ENCODE measurements around the gene PPP2R5C. TPM values are rescaled to one million over a fixed set of nuclear protein-coding genes. Genes with fewer than 3 reads are reported as not detected.

Gene PPP2R5C
- total RNA-seq, 1 donor from 2014 or later = 134 TPM

GRCh38 chr14:101929096-101929495 is 167.6 kb downstream of the PPP2R5C start:
- DNase-seq (ENCODE audit: low read depth, low spot score) = no peak
- H3K27ac Mint-ChIP-seq (ENCODE audit: unreplicated experiment) = no peak overlapping the region
- no peaks in the 10 kb centered on the region for H3K36me3 Mint-ChIP-seq (ENCODE audit: low read depth)
- no peak overlapping the region for H3K4me3 Mint-ChIP-seq
- peaks cover 4% of the 10 kb centered on the region for H3K4me1 Mint-ChIP-seq
- TF ChIP-seq, protein P1, sequence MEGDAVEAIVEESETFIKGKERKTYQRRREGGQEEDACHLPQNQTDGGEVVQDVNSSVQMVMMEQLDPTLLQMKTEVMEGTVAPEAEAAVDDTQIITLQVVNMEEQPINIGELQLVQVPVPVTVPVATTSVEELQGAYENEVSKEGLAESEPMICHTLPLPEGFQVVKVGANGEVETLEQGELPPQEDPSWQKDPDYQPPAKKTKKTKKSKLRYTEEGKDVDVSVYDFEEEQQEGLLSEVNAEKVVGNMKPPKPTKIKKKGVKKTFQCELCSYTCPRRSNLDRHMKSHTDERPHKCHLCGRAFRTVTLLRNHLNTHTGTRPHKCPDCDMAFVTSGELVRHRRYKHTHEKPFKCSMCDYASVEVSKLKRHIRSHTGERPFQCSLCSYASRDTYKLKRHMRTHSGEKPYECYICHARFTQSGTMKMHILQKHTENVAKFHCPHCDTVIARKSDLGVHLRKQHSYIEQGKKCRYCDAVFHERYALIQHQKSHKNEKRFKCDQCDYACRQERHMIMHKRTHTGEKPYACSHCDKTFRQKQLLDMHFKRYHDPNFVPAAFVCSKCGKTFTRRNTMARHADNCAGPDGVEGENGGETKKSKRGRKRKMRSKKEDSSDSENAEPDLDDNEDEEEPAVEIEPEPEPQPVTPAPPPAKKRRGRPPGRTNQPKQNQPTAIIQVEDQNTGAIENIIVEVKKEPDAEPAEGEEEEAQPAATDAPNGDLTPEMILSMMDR (conservative IDR thresholded peaks at IDR 0.05) = no peak
- H3K27me3 Mint-ChIP-seq (ENCODE audit: low read depth) = peaks cover 2% of the 10 kb centered on the region
- no peaks in the 10 kb centered on the region for H3K9me3 Mint-ChIP-seq

- TF ChIP-seq, protein P1 (conservative IDR thresholded peaks at IDR 0.05) = no peak
- Mint-ChIP-seq H3K36me3 (ENCODE audit: low read depth) (no peaks in the 10 kb centered on the region), H3K9me3 (no peaks in the 10 kb centered on the region)
These were observed 168.4 kb downstream of the PPP2R5C start for GRCh38 chr14:101929946-101930345.

DNA sequence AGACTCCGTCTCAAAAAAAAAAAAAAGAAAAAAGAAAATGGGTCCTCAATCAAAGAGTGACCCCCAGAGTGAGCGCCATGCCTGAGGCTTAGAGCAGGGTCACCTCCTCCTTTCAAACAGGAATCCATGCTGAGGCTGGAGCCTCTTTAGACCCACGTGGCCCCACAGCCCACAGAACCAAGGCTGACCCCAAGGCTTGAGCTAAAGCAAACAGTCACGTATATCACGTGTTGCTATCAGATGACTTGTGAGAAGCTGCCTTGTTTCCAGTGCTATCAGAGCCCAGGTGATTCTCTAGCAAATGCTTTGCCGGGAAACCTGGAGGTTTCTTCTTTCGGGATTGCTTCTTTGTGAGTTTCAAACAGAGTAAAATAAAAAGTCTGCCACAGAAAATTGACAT is 171.2 kb downstream of the PPP2R5C start:
- H3K36me3 Mint-ChIP-seq (ENCODE audit: low read depth) = no peaks in the 10 kb centered on the region

More at GRCh38 chr14:101929946-101930345, 168.4 kb downstream of the PPP2R5C start:
- DNase-seq (ENCODE audit: low read depth, low spot score) = no peak
- no peak overlapping the region for H3K4me3 Mint-ChIP-seq
- peaks cover 4% of the 10 kb centered on the region for H3K4me1 Mint-ChIP-seq
- no peak overlapping the region for H3K27ac Mint-ChIP-seq (ENCODE audit: unreplicated experiment)
- peaks cover 5% of the 10 kb centered on the region for H3K27me3 Mint-ChIP-seq (ENCODE audit: low read depth)

DNA sequence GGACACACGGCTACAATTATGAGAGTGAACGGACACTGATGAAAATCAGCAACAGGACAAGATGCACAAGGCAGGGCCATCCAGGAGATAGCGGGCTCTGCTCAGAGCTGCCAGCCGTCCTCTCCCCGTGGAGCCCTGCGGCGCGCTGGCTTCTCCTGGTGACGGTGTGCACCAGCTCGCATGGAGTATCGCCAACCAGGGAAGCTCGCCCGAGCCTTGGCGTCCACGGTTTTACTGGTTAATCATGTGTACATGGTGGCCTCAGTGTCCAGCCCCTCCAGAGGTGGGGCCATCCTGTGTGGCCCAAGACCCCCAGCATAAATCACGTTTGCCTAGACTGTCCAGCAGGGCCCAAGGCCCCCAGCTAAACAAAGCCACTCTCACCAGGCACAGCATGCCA is 171.7 kb downstream of the PPP2R5C start:
- H3K27me3 Mint-ChIP-seq (ENCODE audit: low read depth) = peaks cover 7% of the 10 kb centered on the region
- no peaks in the 10 kb centered on the region for H3K9me3 Mint-ChIP-seq
- no peak overlapping the region for H3K4me3 Mint-ChIP-seq
- TF ChIP-seq, protein P1 (conservative IDR thresholded peaks at IDR 0.05) = no peak
- no peaks in the 10 kb centered on the region for H3K36me3 Mint-ChIP-seq (ENCODE audit: low read depth)
- H3K27ac Mint-ChIP-seq (ENCODE audit: unreplicated experiment) = no peak overlapping the region
- no peak for DNase-seq (ENCODE audit: low read depth, low spot score)
- H3K4me1 Mint-ChIP-seq = peaks cover 4% of the 10 kb centered on the region

More for the DNA sequence above, 171.2 kb downstream of the PPP2R5C start:
- peaks cover 6% of the 10 kb centered on the region for H3K27me3 Mint-ChIP-seq (ENCODE audit: low read depth)
- H3K4me3 Mint-ChIP-seq = no peak overlapping the region
- H3K27ac Mint-ChIP-seq (ENCODE audit: unreplicated experiment) = no peak overlapping the region
- no peak for DNase-seq (ENCODE audit: low read depth, low spot score)
- H3K4me1 Mint-ChIP-seq = peaks cover 4% of the 10 kb centered on the region
- TF ChIP-seq, protein P1 (conservative IDR thresholded peaks at IDR 0.05) = no peak
- H3K9me3 Mint-ChIP-seq = no peaks in the 10 kb centered on the region

DNA sequence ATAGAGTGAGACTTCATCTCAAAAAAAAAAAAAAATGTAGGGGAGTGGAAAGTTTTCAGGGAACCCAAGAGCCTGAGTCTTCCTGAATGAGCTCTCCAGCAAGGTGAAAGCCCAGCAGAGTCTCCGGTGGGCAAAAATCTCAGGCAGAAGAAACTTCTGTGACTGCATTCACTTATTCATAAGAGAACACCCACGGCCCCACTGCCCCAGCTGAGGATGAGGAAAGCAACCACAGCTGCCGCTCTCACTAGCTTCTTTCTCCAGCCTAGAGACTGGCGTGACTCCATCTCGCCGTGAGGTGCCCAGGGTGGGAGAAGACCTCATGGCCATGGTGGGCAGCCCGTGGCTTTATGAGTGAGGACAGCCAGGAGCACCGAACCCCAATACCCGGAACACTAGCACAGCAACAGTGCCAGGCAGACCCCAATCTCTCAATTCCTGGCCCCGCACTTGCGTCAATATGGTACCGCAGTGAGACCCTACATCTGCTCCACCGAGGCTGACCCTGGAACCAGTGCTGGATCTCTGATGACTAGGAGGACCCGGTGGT is 173.2 kb downstream of the PPP2R5C start:
- no peak overlapping the region for H3K27ac Mint-ChIP-seq (ENCODE audit: unreplicated experiment)
- TF ChIP-seq, protein P1 (conservative IDR thresholded peaks at IDR 0.05) = no peak
- H3K27me3 Mint-ChIP-seq (ENCODE audit: low read depth) = peaks cover 17% of the 10 kb centered on the region
- H3K9me3 Mint-ChIP-seq = no peaks in the 10 kb centered on the region
- DNase-seq (ENCODE audit: low read depth, low spot score) = no peak
- no peaks in the 10 kb centered on the region for H3K36me3 Mint-ChIP-seq (ENCODE audit: low read depth)
- H3K4me3 Mint-ChIP-seq = no peak overlapping the region
- H3K4me1 Mint-ChIP-seq = peaks cover 4% of the 10 kb centered on the region

All from neural crest cell (in vitro differentiated cells).